CD4-positive, alpha-beta T cell treated with Interleukin-2 at 100 ng/mL for 4 hours (primary cell): ENCODE data around the gene MST1R.
"Not testable (repeated sequence)": the region's sequence is repeated elsewhere in the genome, so short reads cannot be mapped to it uniquely, and the experiment has no call there.

Experiments
- DNase-seq: peaks from one replicate; pipeline ENCODE4 v3.0.0-alpha.2; 2020; ENCODE audit warnings: low spot score

Gene MST1R

DNA sequence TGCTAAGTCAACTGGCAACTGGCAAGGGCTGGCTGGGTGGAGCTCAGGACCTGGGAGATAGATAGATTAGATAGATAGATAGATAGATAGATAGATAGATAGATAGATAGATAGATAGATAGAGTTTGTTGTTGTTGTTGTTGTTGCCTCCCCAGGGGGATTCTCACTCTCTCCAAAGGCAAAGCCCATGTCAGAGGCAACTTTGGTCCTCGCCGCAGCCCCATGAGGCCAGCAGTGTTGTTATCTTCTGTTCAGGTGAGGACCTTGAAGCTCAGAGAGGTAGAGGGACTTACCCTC, 7.4 kb upstream of the MST1R start:
- DNase-seq: no peak

GRCh38 chr3:49910409-49911123, 6.9 kb upstream of the MST1R start:
- DNase-seq: no peak

DNA sequence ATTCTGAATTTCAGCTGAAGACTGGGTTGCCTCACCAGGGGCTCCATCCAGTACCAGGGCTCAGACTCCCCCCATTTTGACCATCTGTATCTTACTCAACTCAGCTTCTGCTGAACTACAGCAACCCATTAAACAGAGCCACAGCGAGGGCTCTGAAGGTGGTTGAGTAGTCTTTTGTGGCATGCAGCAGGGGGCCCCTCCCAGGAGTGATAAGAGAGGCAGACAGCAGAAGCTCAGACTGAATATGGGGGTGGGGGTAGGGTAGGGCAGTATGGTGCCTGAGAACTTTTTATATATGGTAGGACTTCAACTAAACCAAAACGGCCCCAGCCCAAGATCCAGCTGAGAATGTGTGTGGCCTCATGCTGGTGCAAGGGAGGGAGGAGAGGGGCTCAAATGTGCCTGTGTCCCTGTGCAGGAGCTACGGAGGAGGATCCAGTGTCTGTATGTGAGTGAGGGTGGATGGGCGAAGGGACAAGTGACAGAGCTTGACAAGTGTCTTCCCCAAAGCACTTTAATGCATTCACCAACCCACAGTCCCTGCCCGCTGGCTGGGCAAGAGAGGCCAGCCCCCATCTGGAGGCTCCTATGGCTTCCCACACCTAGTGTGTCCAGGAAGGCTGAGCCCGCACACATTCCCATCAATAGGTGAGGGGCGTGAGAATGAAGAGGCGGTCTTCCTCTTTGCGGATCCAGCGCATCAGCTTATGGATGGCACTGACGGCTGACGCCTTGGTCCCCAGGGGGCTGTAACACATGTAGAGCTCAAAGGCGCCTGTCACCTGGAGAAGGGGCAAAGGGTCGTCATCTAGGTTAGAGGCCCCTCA, 4.9 kb upstream of the MST1R start:
- DNase-seq: no peak

- peak; percentile 40 for DNase-seq
Observed at GRCh38 chr3:49906073-49906743, 2.5 kb upstream of the MST1R start.

- DNase-seq: not testable (repeated sequence)
Observed at GRCh38 chr3:49904448-49904847, 775 bp upstream of the MST1R start.

DNA sequence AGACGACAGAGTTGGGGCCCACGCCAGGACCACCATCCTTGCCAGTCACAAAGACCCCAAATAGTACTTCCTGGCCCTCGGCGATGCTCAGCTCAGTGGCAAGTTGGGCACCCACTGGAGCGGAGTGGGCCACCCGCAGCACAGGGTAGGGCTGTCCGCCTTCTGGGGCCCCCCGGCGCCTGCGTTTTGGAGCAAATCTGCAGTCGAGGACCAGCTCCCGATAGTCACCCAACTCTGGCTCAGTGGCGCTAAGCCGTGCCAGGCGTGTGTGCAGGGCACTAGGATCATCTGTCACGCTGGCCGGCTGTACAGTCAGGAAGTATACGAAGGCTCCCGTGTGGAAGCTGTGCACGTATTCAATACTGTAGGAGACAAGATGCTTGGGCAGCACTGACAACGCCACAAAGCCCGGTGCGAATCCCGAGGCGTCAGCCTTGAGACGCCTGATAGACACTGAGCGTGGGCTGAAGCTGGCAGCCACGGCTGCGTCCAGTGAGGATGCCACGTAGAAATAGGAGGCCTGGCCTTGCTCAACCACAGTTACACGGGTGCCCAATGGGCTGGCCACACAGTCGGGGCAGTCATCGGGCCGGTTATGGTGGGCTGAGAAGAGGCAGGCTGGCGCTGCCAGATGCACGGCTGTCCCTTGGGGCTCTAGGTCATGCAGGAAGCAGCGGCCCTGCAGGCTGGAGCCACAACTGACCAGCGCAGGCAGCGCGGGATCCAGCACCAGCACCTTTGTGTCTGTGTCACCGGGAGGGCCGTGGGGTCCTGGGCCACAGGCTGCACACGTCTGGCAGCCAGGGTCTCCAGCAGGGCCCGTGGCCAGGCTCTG, 945 bp downstream of the MST1R start:
- DNase-seq: no peak

DNA sequence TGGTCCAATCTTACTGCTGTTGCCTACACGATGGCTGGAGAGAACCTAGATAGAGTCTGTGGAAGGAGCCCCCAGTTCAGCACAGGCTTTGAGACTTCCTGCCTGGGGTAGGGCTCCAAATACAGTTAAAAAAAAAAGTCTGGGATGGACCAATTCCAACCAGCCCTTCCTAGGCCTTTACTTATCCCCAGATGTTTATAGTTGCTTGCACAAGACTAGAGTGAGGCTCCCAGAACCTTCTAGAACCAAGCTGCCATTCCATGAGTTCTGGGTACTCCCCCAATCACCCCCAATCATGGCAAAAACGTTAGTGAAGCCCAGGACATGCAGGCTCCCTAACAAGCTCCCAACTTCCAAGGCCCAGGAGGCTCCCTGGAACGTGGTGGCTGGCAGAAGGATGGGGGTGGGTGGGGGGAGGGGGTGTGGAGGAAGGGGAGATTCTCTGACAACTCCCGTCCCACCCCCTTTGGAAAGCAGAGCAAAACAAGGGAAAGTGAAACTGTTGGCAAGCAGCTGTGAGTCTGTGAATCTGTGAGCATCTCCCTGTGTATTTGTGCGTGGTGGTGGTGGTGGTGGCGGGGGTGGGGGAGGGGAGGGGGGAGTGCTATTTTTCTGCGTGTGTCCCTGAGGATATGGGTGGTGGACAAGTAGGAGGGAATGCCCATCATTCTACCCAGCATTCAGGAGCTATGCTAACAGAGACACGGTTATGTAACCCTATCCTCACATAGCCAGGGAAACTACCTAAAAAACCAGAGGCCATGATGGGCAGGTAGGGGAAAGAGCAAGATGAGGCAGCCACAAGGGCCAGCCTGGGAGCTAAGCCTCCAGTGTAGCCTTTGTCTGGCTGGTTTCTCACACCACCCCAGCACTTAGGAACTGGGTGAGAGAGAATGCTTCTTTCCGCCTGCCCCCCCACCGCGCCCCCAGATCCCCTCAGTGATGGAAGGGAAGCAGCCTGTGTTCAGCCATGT, 2.0 kb downstream of the MST1R start:
- DNase-seq: no peak

GRCh38 chr3:49900491-49901153, 3.1 kb downstream of the MST1R start:
- no peak for DNase-seq

GRCh38 chr3:49899815-49900214, 3.9 kb downstream of the MST1R start:
- no peak for DNase-seq

GRCh38 chr3:49898991-49899390, 4.7 kb downstream of the MST1R start:
- DNase-seq: no peak

DNA sequence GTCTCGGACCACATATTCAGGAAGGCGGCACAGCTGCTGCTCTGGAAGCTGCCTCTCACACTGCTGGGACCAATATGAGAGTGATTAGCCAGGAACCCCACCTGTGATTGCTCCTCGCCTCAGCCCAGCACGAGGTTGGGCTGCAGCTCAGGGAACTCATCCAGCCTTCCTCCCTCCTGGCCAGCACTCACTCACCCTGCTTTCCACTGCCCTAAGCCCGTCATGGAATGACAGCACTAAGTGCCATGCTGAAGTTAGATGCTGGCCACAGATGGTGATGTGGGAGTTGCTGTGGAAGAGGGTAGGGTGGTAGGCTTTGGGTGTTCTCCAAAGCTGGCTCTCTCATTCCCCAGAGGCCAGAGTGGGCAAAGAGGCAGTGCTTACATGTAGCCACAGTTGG, 7.3 kb downstream of the MST1R start:
- DNase-seq: no peak

- no peak for DNase-seq
Observed at GRCh38 chr3:49895791-49896190, 7.9 kb downstream of the MST1R start.

- no peak for DNase-seq
Observed at GRCh38 chr3:49889296-49889695, 14.4 kb downstream of the MST1R start.

- no peak for DNase-seq
Observed at GRCh38 chr3:49886922-49887265, 16.8 kb downstream of the MST1R start.

DNA sequence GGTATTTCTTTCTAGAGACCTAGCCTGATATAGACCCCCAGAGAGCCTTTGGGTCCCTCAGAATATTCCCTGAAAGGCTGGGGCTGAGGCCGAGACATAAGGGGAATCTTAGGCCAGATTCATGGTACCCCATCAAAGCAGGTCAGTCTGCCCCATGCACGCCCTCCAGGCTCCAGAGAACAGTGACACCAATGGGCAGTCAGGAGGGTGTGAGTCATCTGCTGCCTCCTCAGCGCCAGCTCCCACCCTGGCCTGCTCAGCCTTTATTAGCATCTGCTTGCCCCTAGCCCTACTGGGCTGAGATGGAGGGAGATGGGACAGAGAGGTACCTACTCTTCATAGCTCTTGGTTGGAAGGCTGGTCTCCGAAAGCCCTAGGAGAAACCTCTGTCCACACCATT, 19.7 kb downstream of the MST1R start:
- no peak for DNase-seq

GRCh38 chr3:49882166-49882565, 21.5 kb downstream of the MST1R start:
- DNase-seq: no peak

DNA sequence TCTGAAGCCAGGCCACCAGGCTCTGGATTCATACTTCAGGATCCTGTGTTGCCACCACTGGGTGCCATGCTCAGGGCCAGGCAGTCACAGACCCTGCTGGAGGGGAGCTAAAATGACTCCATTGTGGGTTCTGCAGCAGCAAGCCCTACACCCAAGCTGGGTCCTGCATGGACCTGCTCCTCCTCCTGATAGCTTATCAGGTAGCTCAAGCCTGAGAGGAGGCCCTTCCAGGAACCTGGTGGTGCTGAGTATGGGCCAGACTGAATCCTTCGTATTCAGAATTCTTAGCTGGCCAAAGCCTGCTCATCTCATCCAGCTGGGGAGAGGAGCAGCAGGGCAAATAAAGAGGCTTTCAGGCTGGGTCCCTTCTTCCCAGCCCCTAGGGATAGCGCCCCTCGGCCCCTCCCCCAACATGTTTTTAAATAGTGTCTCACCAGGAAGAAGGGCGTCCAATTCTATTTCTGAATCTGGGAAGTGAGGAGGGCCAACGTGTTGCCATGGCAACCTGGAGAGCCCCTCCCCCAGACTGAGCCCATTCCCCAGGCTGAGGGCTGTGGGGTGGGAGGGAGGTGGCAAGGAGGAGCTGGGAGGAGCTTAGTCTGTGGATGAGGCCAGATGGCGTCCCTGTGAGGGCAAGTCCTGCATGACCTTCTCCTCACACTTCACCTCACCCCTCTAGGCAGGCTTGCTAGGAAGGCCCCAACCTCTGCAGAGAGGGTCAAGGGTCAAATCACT, 22.9 kb downstream of the MST1R start:
- no peak for DNase-seq

DNA sequence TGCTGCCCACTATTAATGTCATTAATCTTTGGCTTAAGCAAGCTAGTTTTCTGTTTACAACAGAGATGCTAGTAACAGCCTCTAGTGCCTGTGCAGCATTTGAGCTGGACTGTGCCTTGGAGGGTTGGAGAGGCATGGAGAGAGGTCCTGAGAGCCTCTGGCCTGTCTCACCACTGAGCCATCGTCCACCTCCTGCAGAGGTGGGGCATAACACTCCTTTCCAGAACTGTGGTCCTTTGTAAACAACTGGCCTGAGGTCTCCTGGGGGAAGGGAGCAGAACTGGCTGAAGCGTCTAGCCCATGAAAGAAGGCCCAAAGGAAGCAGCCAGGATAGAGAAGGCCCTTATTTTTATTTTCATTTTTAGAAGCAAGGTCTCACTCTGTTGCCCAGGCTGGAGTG, 24.0 kb downstream of the MST1R start:
- no peak for DNase-seq

DNA sequence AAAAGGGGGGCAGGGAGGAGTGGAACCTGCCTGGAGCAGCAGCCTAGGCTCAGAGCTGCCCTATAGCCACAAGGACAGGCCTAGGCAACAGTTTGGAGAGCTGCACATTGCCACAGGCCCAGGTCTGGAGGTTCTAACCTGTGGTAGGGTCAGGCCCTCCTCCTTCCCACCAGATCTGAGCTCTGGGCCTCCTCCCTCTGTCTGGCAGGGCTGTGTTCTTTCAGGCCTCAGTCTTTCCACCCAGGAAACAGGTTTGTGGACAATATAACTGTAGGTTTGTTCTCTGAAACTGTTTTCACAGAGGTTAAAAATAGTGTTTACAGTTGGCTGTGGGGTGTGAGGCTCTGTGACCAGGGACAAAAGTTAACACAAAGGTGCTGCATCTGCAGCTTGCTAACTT, 25.0 kb downstream of the MST1R start:
- DNase-seq: no peak

GRCh38 chr3:49877716-49878115, 26.0 kb downstream of the MST1R start:
- no peak for DNase-seq
